A549 (cell line): ENCODE results near the gene GABRR3. TPM values are rescaled to one million over a fixed set of nuclear protein-coding genes. Genes with fewer than 3 reads are reported as not detected.

ENCODE experiments used
- ATAC-seq, 2 experiments: fragments of 200-7000 bp in 1 of 2; fragments of >200 bp in 1 of 2; cut with Nextera tagmentation in 1 of 2; cut with Tn5 transposase in 1 of 2; 3 replicates each; pipeline versions ENCODE4 v1.8.0 to v1.9.1; 2018 to 2020; ENCODE audit warnings: mild to moderate bottlenecking in 1 of 2, moderate library complexity in 1 of 2
- CTCF ChIA-PET: fragments of 300-600 bp; sonication (Branson Sonifier 250); formaldehyde crosslinking; extraction: SDS; loops from one replicate; lab custom pipeline; 2021; ENCODE audit warnings: antibody characterized with exemption, inconsistent platforms; lab: Yijun Ruan, JAX
- POLR2A ChIA-PET: fragments of 350-600 bp; formaldehyde crosslinking; extraction: SDS; loops from one replicate; lab custom pipeline; 2021; ENCODE audit warnings: antibody characterized with exemption, inconsistent platforms; lab: Yijun Ruan, JAX
- DNase-seq, 2 experiments: peaks; one replicate each; pipeline versions ENCODE4 v3.0.0 to v3.0.0-alpha.2; 2011 to 2016; ENCODE audit warnings: low read depth in 1 of 2, low spot score in 1 of 2
- FAIRE-seq: peaks from 2 replicates; lab custom pipeline; 2011; peaks lifted over from hg19 to GRCh38; lab: Jason Lieb, UNC
- H3K27ac ChIP-seq, 2 experiments: fragments of >200 bp; sonication (Bioruptor Twin); formaldehyde crosslinking; 3 replicates each; pipeline ENCODE4 v1.5.1; 2016 to 2017
- H3K4me1 ChIP-seq: fragments of >200 bp; sonication (Bioruptor Twin); formaldehyde crosslinking; 3 replicates; pipeline ENCODE4 v1.6.1; 2016
- H3K4me2 ChIP-seq: fragments of >200 bp; sonication (Bioruptor Twin); formaldehyde crosslinking; 3 replicates; pipeline ENCODE4 v1.6.1; 2016
- H3K4me3 ChIP-seq: fragments of >200 bp; sonication (Bioruptor Twin); formaldehyde crosslinking; 3 replicates; pipeline ENCODE4 v1.5.1; 2016
- H3K9me3 ChIP-seq: fragments of >200 bp; sonication (Bioruptor Twin); formaldehyde crosslinking; 3 replicates; pipeline ENCODE4 v1.6.1; 2016
- ATOH8 ChIP-seq: fragments of 250-450 bp; sonication (Bioruptor Pico); IDR thresholded peaks from 2 replicates; pipeline ENCODE4 v1.5.0; 2020; ENCODE audit warnings: low read depth, mild to moderate bottlenecking, moderate library complexity
- BCL3 ChIP-seq: fragments of >200 bp; sonication (Bioruptor Twin); formaldehyde crosslinking; IDR thresholded peaks from 3 replicates; pipeline ENCODE4 v1.6.1; 2016
- CBX2 ChIP-seq: fragments of 200-600 bp; sonication (generic); IDR thresholded peaks from 2 replicates; pipeline ENCODE4 v1.6.1; 2016; ENCODE audit warnings: low read depth, mild to moderate bottlenecking, borderline replicate concordance
- CBX8 ChIP-seq: fragments of 200-600 bp; sonication (generic); IDR thresholded peaks from 2 replicates; pipeline ENCODE4 v1.6.1; 2016
- CHD4 ChIP-seq: fragments of 200-600 bp; sonication (generic); IDR thresholded peaks from 2 replicates; pipeline ENCODE4 v1.6.1; 2016; ENCODE audit warnings: antibody characterized with exemption, mild to moderate bottlenecking, borderline replicate concordance
- ESRRA ChIP-seq: fragments of 150-350 bp; IDR thresholded peaks from 2 replicates; pipeline ENCODE4 v1.6.1; 2014; ENCODE audit warnings: mild to moderate bottlenecking, low read length, borderline replicate concordance
- FOSL2 ChIP-seq, 2 experiments: fragments of 450-650 bp in 1 of 2; fragments of >200 bp in 1 of 2; sonication (Bioruptor Twin) in 1 of 2; formaldehyde crosslinking; IDR thresholded peaks; 2 replicates each; pipeline versions ENCODE4 v1.5.0 to v1.6.1; 2016 to 2020; ENCODE audit warnings: mild to moderate bottlenecking in 1 of 2, moderate library complexity in 1 of 2
- HES2 ChIP-seq: fragments of >200 bp; sonication (Bioruptor Twin); formaldehyde crosslinking; IDR thresholded peaks from 2 replicates; pipeline ENCODE4 v1.6.1; 2016
- HEYL ChIP-seq: fragments of 250-450 bp; sonication (Bioruptor Pico); IDR thresholded peaks from 2 replicates; pipeline ENCODE4 v1.8.0; 2021; ENCODE audit warnings: mild to moderate bottlenecking, moderate library complexity
- HOXB5 ChIP-seq: fragments of 250-450 bp; sonication (Bioruptor Pico); IDR thresholded peaks from 2 replicates; pipeline ENCODE4 v1.5.0; 2020; ENCODE audit warnings: mild to moderate bottlenecking, moderate library complexity
- KDM1A ChIP-seq: fragments of 200-600 bp; sonication (generic); IDR thresholded peaks from 2 replicates; pipeline ENCODE4 v1.6.1; 2016; ENCODE audit warnings: low read depth, mild to moderate bottlenecking
- KDM5A ChIP-seq: fragments of 200-600 bp; sonication (generic); IDR thresholded peaks from 2 replicates; pipeline ENCODE4 v1.6.1; 2016; ENCODE audit warnings: antibody characterized with exemption, mild to moderate bottlenecking
- MAX ChIP-seq: IDR thresholded peaks from 2 replicates; pipeline ENCODE4 v1.6.1; 2012
- MYC ChIP-seq: IDR thresholded peaks from 2 replicates; pipeline ENCODE4 v1.6.1; 2012; ENCODE audit warnings: mild to moderate bottlenecking, inconsistent platforms, low read length, improper control_type of control experiment, borderline replicate concordance
- NFE2L2 ChIP-seq: fragments of 150-350 bp; conservative IDR thresholded peaks from 2 replicates; pipeline ENCODE4 v1.6.1; 2014; ENCODE audit warnings: low read length
- PHF8 ChIP-seq: fragments of 200-600 bp; sonication (generic); IDR thresholded peaks from 2 replicates; pipeline ENCODE4 v1.6.1; 2016; ENCODE audit warnings: low read depth, mild to moderate bottlenecking, antibody characterized with exemption, moderate library complexity, borderline replicate concordance
- RARB ChIP-seq: fragments of 250-450 bp; sonication (Bioruptor Pico); IDR thresholded peaks from 2 replicates; pipeline ENCODE4 v1.8.0; 2021; ENCODE audit warnings: mild to moderate bottlenecking, moderate library complexity
- REST ChIP-seq: fragments of 200-600 bp; sonication (generic); IDR thresholded peaks from 2 replicates; pipeline ENCODE4 v1.6.1; 2016; ENCODE audit warnings: antibody characterized with exemption, mild to moderate bottlenecking, moderate library complexity
- RFX5 ChIP-seq: fragments of 450-650 bp; IDR thresholded peaks from 2 replicates; pipeline ENCODE4 v1.7.1; 2014; ENCODE audit warnings: antibody characterized with exemption, mild to moderate bottlenecking, moderate library complexity
- SREBF2 ChIP-seq: fragments of 450-650 bp; IDR thresholded peaks from 2 replicates; pipeline ENCODE4 v1.6.1; 2014; ENCODE audit warnings: mild to moderate bottlenecking, moderate library complexity
- USF2 ChIP-seq: fragments of 450-650 bp; IDR thresholded peaks from 2 replicates; pipeline ENCODE4 v1.6.1; 2014; ENCODE audit warnings: antibody characterized with exemption
- ZNF302 ChIP-seq: fragments of 250-450 bp; sonication (Bioruptor Pico); IDR thresholded peaks from 2 replicates; pipeline ENCODE4 v1.9.0; 2021; ENCODE audit warnings: inconsistent platforms, mild to moderate bottlenecking, moderate library complexity
- WGBS: methylation state at CpG from one replicate; pipeline ENCODE4 v1.1.6; 2017; ENCODE audit errors: missing lambda C conversion rate; 5-methylcytosine and 5-hydroxymethylcytosine counted together
- polyA plus RNA-seq, 4 experiments: library from polyadenylated mRNA; depleted of rRNA in 3 of 4; stranded (reverse); fragments of >200 nt; fragmentation: RNase III in 1 of 4; extraction: RNeasy Plus Mini Kit Qiagen cat#74134 plus additional on column Dnase treatment in 1 of 4; gene quantifications; 2 replicates in 3 of 4; 3 replicates in 1 of 4; pipeline ENCODE4 v1.2.3, GENCODE V29; 2011 to 2017

The GABRR3 gene
- polyA plus RNA-seq, 2 of the 4 experiments (the other 2 are of a cell fraction), result not detected

GRCh38 chr3:98029083-98029482, 6.0 kb downstream of the GABRR3 start:
- 16% methylated on average over 2 of the region's 2 CpGs for WGBS
- TF ChIP-seq RFX5 (no peak), ZNF302 (CRISPR knock-in tag) (no peak), BCL3 (no peak), SREBF2 (no peak), REST (no peak), FOSL2 (IDR thresholded peaks at IDR 0.05) (no peak), FOSL2 (CRISPR knock-in tag; IDR thresholded peaks at IDR 0.05) (no peak)
- CTCF ChIA-PET, result no interaction called here
- Histone ChIP-seq H3K9me3 (no peaks in the 10 kb centered on the region), H3K27ac (no peak overlapping the region), H3K4me1 (no peaks in the 10 kb centered on the region), H3K4me3 (no peak overlapping the region), H3K4me2 (no peak overlapping the region)
- no peak for FAIRE-seq
- POLR2A ChIA-PET, result no interaction called here
- DNase-seq, result no peak
- ATAC-seq, result no peak

- FAIRE-seq (no peak), DNase-seq (no peak), ATAC-seq (no peak)
- Histone ChIP-seq H3K4me2 (no peak overlapping the region), H3K27ac (no peak overlapping the region), H3K9me3 (no peaks in the 10 kb centered on the region), H3K4me1 (no peaks in the 10 kb centered on the region), H3K4me3 (no peak overlapping the region)
- no peak for TF ChIP-seq NFE2L2
- TF ChIP-seq USF2, result no peak
- TF ChIP-seq MYC, result no peak
- no peak for TF ChIP-seq CBX8
- TF ChIP-seq MAX, result no peak
- no peak for TF ChIP-seq PHF8
- TF ChIP-seq ESRRA, result no peak
- no peak for TF ChIP-seq ATOH8 (CRISPR knock-in tag)
- TF ChIP-seq KDM5A, result no peak
- TF ChIP-seq HES2, result no peak
- no peak for TF ChIP-seq CBX2
- TF ChIP-seq HEYL, result no peak
- TF ChIP-seq CHD4, result no peak
- TF ChIP-seq HOXB5 (CRISPR knock-in tag), result no peak
- TF ChIP-seq KDM1A, result no peak
- no peak for TF ChIP-seq RARB (CRISPR knock-in tag)
- CTCF ChIA-PET, result interaction anchor here (0.8 to 7.6 kb wide), 4 partner anchors 12 to 303 kb away, joined by 3 to 78 read pairs (median 6); partner anchors contain the start of gene CRYBG3
- POLR2A ChIA-PET, result no interaction called here
- 53% methylated on average over 1 of the region's 1 CpG for WGBS
Observed at GRCh38 chr3:98027085-98027446, 8.0 kb downstream of the GABRR3 start.
